SKM-1 treated with dmso at 0.1 percent for 144 hours (cell line): ENCODE measurements around the gene TOMM6.

Experiments used
- DNase-seq: peaks from one replicate; lab custom pipeline; 2025; ENCODE audit not compliant: unreplicated experiment; lab: John Stamatoyannopoulos, UW

TOMM6 gene

GRCh38 chr6:41821266-41821665 lies 33.8 kb downstream of the TOMM6 start:
- peak; percentile 30 for DNase-seq

GRCh38 chr6:41822021-41822420 lies 34.5 kb downstream of the TOMM6 start:
- DNase-seq: no peak

GRCh38 chr6:41823178-41823577 lies 35.7 kb downstream of the TOMM6 start:
- DNase-seq: no peak

GRCh38 chr6:41824571-41825569 lies 37.4 kb downstream of the TOMM6 start:
- no peak for DNase-seq

- DNase-seq: no peak
These were observed 39.0 kb downstream of the TOMM6 start for GRCh38 chr6:41826343-41827022.

GRCh38 chr6:41832263-41832662 lies 44.8 kb downstream of the TOMM6 start:
- no peak for DNase-seq

GRCh38 chr6:41836022-41836659 lies 48.6 kb downstream of the TOMM6 start:
- no peak for DNase-seq

GRCh38 chr6:41836660-41837052 lies 49.2 kb downstream of the TOMM6 start:
- no peak for DNase-seq
